SK-N-SH (cell line): ENCODE measurements around the gene ZDHHC6.

ENCODE experiments used
- CTCF ChIP-seq: fragments of 200-600 bp; sonication (generic); IDR thresholded peaks from 2 replicates; pipeline ENCODE4 v1.6.1; 2017; ENCODE audit warnings: antibody characterized with exemption, mild to moderate bottlenecking, moderate library complexity
- FOXM1 ChIP-seq: IDR thresholded peaks from 2 replicates; pipeline ENCODE4 v1.4.0; 2012; ENCODE audit warnings: low read depth, mild to moderate bottlenecking
- MXI1 ChIP-seq: IDR thresholded peaks from 2 replicates; pipeline ENCODE4 v1.6.1; 2012; ENCODE audit warnings: mild to moderate bottlenecking, low read depth, low read length, improper control_type of control experiment
- REST ChIP-seq: IDR thresholded peaks from 2 replicates; pipeline ENCODE4 v1.6.1; 2012; ENCODE audit warnings: mild to moderate bottlenecking, low read depth, low read length, moderate library complexity
- TEAD4 ChIP-seq: IDR thresholded peaks from 2 replicates; pipeline ENCODE4 v1.4.0; 2012; ENCODE audit warnings: mild to moderate bottlenecking, borderline replicate concordance; ENCODE audit not compliant: insufficient read depth
- USF1 ChIP-seq: IDR thresholded peaks from 2 replicates; pipeline ENCODE4 v1.4.0; 2012; ENCODE audit warnings: low read depth, borderline replicate concordance

- no peak for TF ChIP-seq CTCF
- no peak for TF ChIP-seq MXI1
- no peak for TF ChIP-seq USF1
- no peak for TF ChIP-seq REST
- no peak for TF ChIP-seq FOXM1
- no peak for TF ChIP-seq TEAD4
These were observed 53.4 kb downstream of the ZDHHC6 start for GRCh38 chr10:112393341-112393740.
